Thoracic aorta (tissue), 2 donors: ENCODE results near the gene MARK3. TPM values are rescaled to one million over a fixed set of nuclear protein-coding genes. Genes with fewer than 3 reads are reported as not detected.

ENCODE experiments used
- ATAC-seq: fragments of 150-250 bp; one replicate; pipeline ENCODE4 v1.8.0; 2017; ENCODE audit warnings: low read depth; ENCODE audit not compliant: insufficient number of reproducible peaks, low FRiP score
- DNase-seq: peaks from one replicate; pipeline ENCODE4 v3.0.0-alpha.2; 2020; ENCODE audit warnings: low spot score
- H3K27ac ChIP-seq, 2 donors: fragments of 200-600 bp; sonication (generic); 1 replicate in 1 of 2; 2 replicates in 1 of 2; pipeline ENCODE4 v1.5.1; 2016; ENCODE audit warnings: mild to moderate bottlenecking in 2 of 2, moderate library complexity in 2 of 2
- H3K27me3 ChIP-seq: fragments of 200-600 bp; sonication (generic); replicated peaks from 2 replicates; pipeline ENCODE4 v1.6.0; 2016; ENCODE audit warnings: mild to moderate bottlenecking; ENCODE audit not compliant: insufficient read depth
- H3K36me3 ChIP-seq: fragments of 200-600 bp; sonication (generic); one replicate; pipeline ENCODE4 v1.5.1; 2016
- H3K4me1 ChIP-seq, 2 donors: fragments of 200-600 bp; sonication (generic); 1 replicate in 1 of 2; 2 replicates in 1 of 2; pipeline versions ENCODE4 v1.5.1 to v1.6.0; 2016; ENCODE audit warnings: low read depth in 2 of 2, mild to moderate bottlenecking in 1 of 2; ENCODE audit not compliant: control insufficient read depth in 1 of 2
- H3K4me3 ChIP-seq: fragments of 200-600 bp; sonication (generic); 2 replicates; pipeline ENCODE4 v1.5.1; 2016; ENCODE audit warnings: mild to moderate bottlenecking
- H3K9me3 ChIP-seq: fragments of 200-600 bp; sonication (generic); 2 replicates; pipeline ENCODE4 v1.5.1; 2016
- CTCF ChIP-seq: fragments of 200-600 bp; sonication (generic); IDR thresholded peaks from one replicate; pipeline ENCODE4 v1.5.1; 2019; ENCODE audit warnings: antibody characterized with exemption
- total RNA-seq, 2 donors: library from RNA; depleted of rRNA; stranded (reverse); fragments of >200 nt; gene quantifications; one replicate each; pipeline versions ENCODE4 v1.1.0 to v1.2.3, GENCODE V29; 2016

Gene MARK3
- total RNA-seq, 2 donors from 2014 or later: 77.6 to 133 TPM

GRCh38 chr14:103488960-103489359 is 103.7 kb downstream of the MARK3 start:
- peaks cover 9% of the 10 kb centered on the region for H3K36me3 ChIP-seq
- ATAC-seq (no peak), DNase-seq (no peak)
- TF ChIP-seq CTCF: no peak
- no peak overlapping the region for H3K27ac ChIP-seq
- no peaks in the 10 kb centered on the region for H3K9me3 ChIP-seq
- peaks cover 4 to 15% of the 10 kb centered on the region in 2 donors for H3K4me1 ChIP-seq
- H3K27me3 ChIP-seq: no peaks in the 10 kb centered on the region
- no peak overlapping the region for H3K4me3 ChIP-seq

- ATAC-seq: no peak
- Histone ChIP-seq H3K4me1 (peaks cover 4 to 15% of the 10 kb centered on the region in 2 donors), H3K4me3 (no peak overlapping the region), H3K9me3 (no peaks in the 10 kb centered on the region), H3K27ac (no peak overlapping the region), H3K27me3 (no peaks in the 10 kb centered on the region), H3K36me3 (peaks cover 9% of the 10 kb centered on the region)
- no peak for TF ChIP-seq CTCF
- DNase-seq: no peak
Measured at GRCh38 chr14:103489621-103490020, 104.4 kb downstream of the MARK3 start.

- ATAC-seq (no peak), DNase-seq (no peak)
- Histone ChIP-seq H3K27me3 (no peaks in the 10 kb centered on the region), H3K4me3 (no peak overlapping the region), H3K36me3 (peaks cover 12% of the 10 kb centered on the region), H3K27ac (peak overlapping the region in 1 of 2 donors; percentile 78), H3K4me1 (peaks cover 4 to 25% of the 10 kb centered on the region in 2 donors), H3K9me3 (no peaks in the 10 kb centered on the region)
- no peak for TF ChIP-seq CTCF
Measured at GRCh38 chr14:103491691-103492090, 106.5 kb downstream of the MARK3 start.

DNA sequence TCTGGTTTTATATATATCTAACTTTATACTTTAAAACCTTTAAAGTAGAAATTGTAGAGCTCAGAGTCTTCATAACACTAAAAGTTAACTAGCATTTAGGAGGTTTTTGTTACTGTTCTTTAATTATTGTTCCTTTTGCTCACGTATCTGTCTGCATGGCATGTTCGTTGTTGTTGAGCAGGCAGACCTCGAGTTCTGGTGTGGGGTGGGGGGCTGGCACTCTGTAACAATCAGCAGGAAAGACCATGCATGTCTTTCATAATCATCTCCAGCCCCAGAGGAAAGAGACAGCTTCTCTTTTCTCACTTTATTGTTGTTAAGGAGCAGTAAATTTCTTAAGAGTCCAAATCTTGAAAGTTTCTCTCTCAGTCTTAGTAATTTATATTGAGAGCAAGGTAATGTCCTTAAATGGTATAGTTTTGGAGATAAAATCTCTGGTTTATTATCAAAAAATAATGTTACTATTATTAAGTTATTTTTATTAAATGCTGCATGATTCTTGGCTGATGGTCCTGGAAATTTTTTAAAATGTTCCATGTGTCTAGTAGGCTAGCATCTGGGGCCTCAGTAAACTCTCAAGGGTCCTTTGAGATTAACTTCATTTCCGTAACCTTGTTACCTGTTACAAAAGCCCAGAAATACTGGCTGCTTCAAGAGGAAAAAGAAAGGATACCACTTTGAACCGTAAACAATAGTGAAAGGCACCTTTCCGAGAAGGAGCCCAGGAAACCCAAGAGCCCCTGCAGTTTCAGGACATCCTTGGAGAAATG is 107.1 kb downstream of the MARK3 start:
- no peak for TF ChIP-seq CTCF
- Histone ChIP-seq H3K4me3 (no peak overlapping the region), H3K9me3 (no peaks in the 10 kb centered on the region), H3K27me3 (no peaks in the 10 kb centered on the region), H3K4me1 (peaks cover 4 to 25% of the 10 kb centered on the region in 2 donors), H3K27ac (peak overlapping the region; percentile 78 to 79), H3K36me3 (peaks cover 12% of the 10 kb centered on the region)
- no peak for ATAC-seq
- no peak for DNase-seq

DNA sequence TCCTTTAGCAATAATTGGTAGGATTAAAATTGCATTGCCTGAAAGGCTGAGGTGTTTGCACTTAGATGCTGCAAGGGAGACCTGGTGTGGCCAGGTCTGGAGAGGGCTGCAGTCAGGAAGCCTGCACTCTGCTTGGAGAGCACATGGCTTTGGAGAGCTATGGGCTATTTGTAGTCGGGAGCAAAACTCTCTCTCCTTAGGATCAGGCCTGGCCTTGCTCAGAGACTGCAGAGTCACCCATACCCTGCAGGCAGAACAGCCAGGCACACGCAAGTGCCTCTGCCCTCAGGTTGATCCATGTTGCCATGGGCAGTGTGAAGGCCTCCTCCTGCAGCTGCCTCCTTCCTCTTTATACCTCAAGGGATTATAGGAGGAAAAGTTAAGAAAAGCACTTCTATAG is 110.6 kb downstream of the MARK3 start:
- no peak for ATAC-seq
- Histone ChIP-seq H3K4me1 (peaks cover 4 to 33% of the 10 kb centered on the region in 2 donors), H3K36me3 (peaks cover 10% of the 10 kb centered on the region), H3K9me3 (no peaks in the 10 kb centered on the region), H3K27me3 (no peaks in the 10 kb centered on the region), H3K4me3 (no peak overlapping the region), H3K27ac (no peak overlapping the region)
- TF ChIP-seq CTCF: no peak
- DNase-seq: no peak
